ENCODE results near the gene CKAP2L. TPM values are rescaled to one million over a fixed set of nuclear protein-coding genes. Genes with fewer than 3 reads are reported as not detected.

CKAP2L gene
- total and polyA plus RNA-seq, 4 donors = 0.19 to 15.9 (median 0.91) TPM; not detected in 1

DNA sequence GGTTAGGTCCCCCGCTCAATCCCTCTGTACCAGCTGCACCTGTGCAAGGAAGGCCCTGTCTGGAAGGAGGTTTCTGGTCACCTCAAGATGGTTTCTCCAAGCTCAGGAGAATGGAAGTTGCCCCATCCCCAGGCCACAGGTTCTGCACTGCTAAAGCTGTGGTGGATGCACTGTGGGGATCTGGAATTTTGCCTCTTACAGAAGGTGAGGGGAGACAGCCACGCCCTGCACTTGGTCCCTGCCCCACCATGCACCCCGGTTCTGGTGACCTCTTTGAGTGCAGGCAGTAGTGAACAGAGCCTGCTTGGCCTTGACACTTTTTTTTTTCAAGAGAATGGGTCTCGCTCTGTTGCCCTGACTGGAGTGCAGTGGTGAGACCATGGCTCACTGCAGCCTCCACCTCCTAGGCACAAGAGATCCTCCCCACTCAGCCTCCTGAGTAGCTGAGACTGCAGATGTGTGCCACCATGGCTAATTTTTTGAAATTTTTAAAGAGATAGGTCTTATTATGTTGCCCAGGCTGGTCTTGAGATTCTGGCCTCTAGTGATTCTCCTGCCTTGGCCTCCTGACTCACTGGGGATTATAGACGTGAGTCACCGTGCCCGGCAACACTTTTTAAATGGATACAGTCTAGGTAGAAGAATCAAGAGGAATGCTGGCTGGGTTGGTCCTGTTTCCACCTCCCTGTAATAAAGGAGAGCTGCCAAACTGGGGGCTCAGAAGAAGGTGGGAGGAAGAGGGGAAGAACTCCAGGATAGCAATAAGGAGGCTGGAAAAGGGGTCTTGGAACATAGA, 49.4 kb downstream of the CKAP2L start (continued):
- TF ChIP-seq, protein P1, sequence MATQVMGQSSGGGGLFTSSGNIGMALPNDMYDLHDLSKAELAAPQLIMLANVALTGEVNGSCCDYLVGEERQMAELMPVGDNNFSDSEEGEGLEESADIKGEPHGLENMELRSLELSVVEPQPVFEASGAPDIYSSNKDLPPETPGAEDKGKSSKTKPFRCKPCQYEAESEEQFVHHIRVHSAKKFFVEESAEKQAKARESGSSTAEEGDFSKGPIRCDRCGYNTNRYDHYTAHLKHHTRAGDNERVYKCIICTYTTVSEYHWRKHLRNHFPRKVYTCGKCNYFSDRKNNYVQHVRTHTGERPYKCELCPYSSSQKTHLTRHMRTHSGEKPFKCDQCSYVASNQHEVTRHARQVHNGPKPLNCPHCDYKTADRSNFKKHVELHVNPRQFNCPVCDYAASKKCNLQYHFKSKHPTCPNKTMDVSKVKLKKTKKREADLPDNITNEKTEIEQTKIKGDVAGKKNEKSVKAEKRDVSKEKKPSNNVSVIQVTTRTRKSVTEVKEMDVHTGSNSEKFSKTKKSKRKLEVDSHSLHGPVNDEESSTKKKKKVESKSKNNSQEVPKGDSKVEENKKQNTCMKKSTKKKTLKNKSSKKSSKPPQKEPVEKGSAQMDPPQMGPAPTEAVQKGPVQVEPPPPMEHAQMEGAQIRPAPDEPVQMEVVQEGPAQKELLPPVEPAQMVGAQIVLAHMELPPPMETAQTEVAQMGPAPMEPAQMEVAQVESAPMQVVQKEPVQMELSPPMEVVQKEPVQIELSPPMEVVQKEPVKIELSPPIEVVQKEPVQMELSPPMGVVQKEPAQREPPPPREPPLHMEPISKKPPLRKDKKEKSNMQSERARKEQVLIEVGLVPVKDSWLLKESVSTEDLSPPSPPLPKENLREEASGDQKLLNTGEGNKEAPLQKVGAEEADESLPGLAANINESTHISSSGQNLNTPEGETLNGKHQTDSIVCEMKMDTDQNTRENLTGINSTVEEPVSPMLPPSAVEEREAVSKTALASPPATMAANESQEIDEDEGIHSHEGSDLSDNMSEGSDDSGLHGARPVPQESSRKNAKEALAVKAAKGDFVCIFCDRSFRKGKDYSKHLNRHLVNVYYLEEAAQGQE (IDR thresholded peaks at IDR 0.05) = no peak

DNA sequence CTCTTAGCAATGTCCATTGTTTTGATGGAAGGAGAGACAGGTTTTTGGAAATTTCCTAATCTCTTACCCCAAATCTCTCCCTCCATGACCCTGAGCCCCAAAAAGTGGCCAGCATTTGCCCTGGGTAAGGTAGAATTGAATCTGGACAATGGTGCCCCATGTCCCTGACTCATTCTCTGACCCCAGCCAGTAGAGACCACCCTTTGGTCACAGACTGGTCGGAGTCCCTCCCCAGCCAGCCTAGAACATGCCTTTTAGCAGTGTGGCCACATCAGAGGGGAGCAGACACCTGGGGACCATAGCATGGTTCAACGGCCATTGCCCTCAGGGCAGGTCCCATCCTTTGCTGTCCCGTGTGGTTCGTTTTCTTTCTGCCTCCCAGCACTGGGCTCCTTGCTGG, 50.1 kb downstream of the CKAP2L start:
- Histone ChIP-seq H3K9ac (ENCODE audit: low read depth in 1 of 2, low read length in 2 of 2) (no peak overlapping the region), H3K4me3 (ENCODE audit: low read depth in 1 of 3, low read length in 3 of 3) (no peak overlapping the region), H3K4me1 (ENCODE audit: control insufficient read depth in 4 of 4, insufficient read depth in 4 of 4, low read length in 3 of 4) (no peaks in the 10 kb centered on the region), H3K27ac (ENCODE audit: low read depth in 1 of 2, low read length in 2 of 2) (no peak overlapping the region), H3K36me3 (ENCODE audit: control insufficient read depth in 4 of 4, insufficient read depth in 3 of 4, low read depth in 1 of 4, low read length in 3 of 4) (no peaks in the 10 kb centered on the region), H3K27me3 (ENCODE audit: control insufficient read depth in 4 of 4, insufficient read depth in 4 of 4, low read length in 3 of 4) (no peaks in the 10 kb centered on the region), H3K9me3 (ENCODE audit: control insufficient read depth in 4 of 4, low read length in 3 of 4) (no peaks in the 10 kb centered on the region)
- WGBS = 86% methylated on average over 4 of the region's 4 CpGs
- no peak for DNase-seq (ENCODE audit: low spot score)
- TF ChIP-seq RXRA (IDR thresholded peaks at IDR 0.05) (no peak), JUND (IDR thresholded peaks at IDR 0.05) (no peak), TAF1 (conservative IDR thresholded peaks at IDR 0.05) (no peak), GABPA (IDR thresholded peaks at IDR 0.05 in 1 of 2, conservative IDR thresholded peaks at IDR 0.05 in 1 of 2) (no peak), NR2F2 (IDR thresholded peaks at IDR 0.05) (no peak), YY1 (IDR thresholded peaks at IDR 0.05) (no peak)
- TF ChIP-seq, protein P2, sequence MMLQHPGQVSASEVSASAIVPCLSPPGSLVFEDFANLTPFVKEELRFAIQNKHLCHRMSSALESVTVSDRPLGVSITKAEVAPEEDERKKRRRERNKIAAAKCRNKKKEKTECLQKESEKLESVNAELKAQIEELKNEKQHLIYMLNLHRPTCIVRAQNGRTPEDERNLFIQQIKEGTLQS (IDR thresholded peaks at IDR 0.05) = no peak

DNA sequence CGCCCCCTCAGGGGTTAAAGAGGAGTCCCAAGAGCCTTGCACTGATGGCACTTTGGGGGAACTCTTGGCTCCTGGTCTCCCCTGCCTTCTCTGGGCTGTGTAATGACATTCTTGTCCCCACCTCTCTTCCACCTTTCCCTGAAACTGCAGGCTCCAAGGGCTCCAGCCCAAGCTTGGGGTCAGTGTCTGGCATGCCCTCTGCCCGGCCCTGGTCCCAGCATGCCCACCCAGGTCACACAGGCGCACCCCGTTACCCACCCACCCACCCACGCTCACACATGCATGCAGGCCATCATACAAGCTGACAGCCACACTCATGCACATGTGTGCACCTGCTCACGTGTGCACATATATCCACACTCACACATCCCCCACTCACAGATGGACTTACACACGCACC, 50.5 kb downstream of the CKAP2L start:
- WGBS = 91% methylated on average over 7 of the region's 7 CpGs
- no peak overlapping the region for H3K27ac ChIP-seq (ENCODE audit: low read depth in 1 of 2, low read length in 2 of 2)
- no peaks in the 10 kb centered on the region for H3K27me3 ChIP-seq (ENCODE audit: control insufficient read depth in 4 of 4, insufficient read depth in 4 of 4, low read length in 3 of 4)
- no peak for DNase-seq (ENCODE audit: low spot score)
- no peak overlapping the region for H3K9ac ChIP-seq (ENCODE audit: low read depth in 1 of 2, low read length in 2 of 2)
- no peak overlapping the region for H3K4me3 ChIP-seq (ENCODE audit: low read depth in 1 of 3, low read length in 3 of 3)
- H3K9me3 ChIP-seq (ENCODE audit: control insufficient read depth in 4 of 4, low read length in 3 of 4) = no peaks in the 10 kb centered on the region
- no peaks in the 10 kb centered on the region for H3K36me3 ChIP-seq (ENCODE audit: control insufficient read depth in 4 of 4, insufficient read depth in 3 of 4, low read depth in 1 of 4, low read length in 3 of 4)
- no peaks in the 10 kb centered on the region for H3K4me1 ChIP-seq (ENCODE audit: control insufficient read depth in 4 of 4, insufficient read depth in 4 of 4, low read length in 3 of 4)
- TF ChIP-seq, protein P3, sequence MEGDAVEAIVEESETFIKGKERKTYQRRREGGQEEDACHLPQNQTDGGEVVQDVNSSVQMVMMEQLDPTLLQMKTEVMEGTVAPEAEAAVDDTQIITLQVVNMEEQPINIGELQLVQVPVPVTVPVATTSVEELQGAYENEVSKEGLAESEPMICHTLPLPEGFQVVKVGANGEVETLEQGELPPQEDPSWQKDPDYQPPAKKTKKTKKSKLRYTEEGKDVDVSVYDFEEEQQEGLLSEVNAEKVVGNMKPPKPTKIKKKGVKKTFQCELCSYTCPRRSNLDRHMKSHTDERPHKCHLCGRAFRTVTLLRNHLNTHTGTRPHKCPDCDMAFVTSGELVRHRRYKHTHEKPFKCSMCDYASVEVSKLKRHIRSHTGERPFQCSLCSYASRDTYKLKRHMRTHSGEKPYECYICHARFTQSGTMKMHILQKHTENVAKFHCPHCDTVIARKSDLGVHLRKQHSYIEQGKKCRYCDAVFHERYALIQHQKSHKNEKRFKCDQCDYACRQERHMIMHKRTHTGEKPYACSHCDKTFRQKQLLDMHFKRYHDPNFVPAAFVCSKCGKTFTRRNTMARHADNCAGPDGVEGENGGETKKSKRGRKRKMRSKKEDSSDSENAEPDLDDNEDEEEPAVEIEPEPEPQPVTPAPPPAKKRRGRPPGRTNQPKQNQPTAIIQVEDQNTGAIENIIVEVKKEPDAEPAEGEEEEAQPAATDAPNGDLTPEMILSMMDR (IDR thresholded peaks at IDR 0.05; ENCODE audit: low read depth, low read length, missing input control) = no peak
- TF ChIP-seq EGR1 (IDR thresholded peaks at IDR 0.05; ENCODE audit: low read depth in 2 of 2) (no peak), FOXA2 (IDR thresholded peaks at IDR 0.05) (no peak), RAD21 (IDR thresholded peaks at IDR 0.05) (no peak), HNF4G (IDR thresholded peaks at IDR 0.05) (no peak), GABPA (IDR thresholded peaks at IDR 0.05 in 1 of 2, conservative IDR thresholded peaks at IDR 0.05 in 1 of 2) (no peak), TAF1 (conservative IDR thresholded peaks at IDR 0.05) (no peak), NR2F2 (IDR thresholded peaks at IDR 0.05) (no peak), HNF4A (conservative IDR thresholded peaks at IDR 0.05) (no peak), SP1 (IDR thresholded peaks at IDR 0.05) (no peak), RXRA (IDR thresholded peaks at IDR 0.05) (no peak), YY1 (IDR thresholded peaks at IDR 0.05) (no peak), JUND (IDR thresholded peaks at IDR 0.05) (no peak)
- TF ChIP-seq, protein P1 (IDR thresholded peaks at IDR 0.05) = no peak
- TF ChIP-seq, protein P2 (IDR thresholded peaks at IDR 0.05) = no peak
- TF ChIP-seq, protein P4, sequence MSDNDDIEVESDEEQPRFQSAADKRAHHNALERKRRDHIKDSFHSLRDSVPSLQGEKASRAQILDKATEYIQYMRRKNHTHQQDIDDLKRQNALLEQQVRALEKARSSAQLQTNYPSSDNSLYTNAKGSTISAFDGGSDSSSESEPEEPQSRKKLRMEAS (IDR thresholded peaks at IDR 0.05) = no peak
- TF ChIP-seq, protein P5, sequence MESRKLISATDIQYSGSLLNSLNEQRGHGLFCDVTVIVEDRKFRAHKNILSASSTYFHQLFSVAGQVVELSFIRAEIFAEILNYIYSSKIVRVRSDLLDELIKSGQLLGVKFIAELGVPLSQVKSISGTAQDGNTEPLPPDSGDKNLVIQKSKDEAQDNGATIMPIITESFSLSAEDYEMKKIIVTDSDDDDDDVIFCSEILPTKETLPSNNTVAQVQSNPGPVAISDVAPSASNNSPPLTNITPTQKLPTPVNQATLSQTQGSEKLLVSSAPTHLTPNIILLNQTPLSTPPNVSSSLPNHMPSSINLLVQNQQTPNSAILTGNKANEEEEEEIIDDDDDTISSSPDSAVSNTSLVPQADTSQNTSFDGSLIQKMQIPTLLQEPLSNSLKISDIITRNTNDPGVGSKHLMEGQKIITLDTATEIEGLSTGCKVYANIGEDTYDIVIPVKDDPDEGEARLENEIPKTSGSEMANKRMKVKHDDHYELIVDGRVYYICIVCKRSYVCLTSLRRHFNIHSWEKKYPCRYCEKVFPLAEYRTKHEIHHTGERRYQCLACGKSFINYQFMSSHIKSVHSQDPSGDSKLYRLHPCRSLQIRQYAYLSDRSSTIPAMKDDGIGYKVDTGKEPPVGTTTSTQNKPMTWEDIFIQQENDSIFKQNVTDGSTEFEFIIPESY (IDR thresholded peaks at IDR 0.05) = no peak

Data from liver (tissue), 9 donors.